Esophagus squamous epithelium (tissue), 5 donors: Measurements from ENCODE around the gene BUB1. TPM values are rescaled to one million over a fixed set of nuclear protein-coding genes. Genes with fewer than 3 reads are reported as not detected.

ENCODE experiments used
- DNase-seq: peaks from one replicate; lab custom pipeline; 2025; lab: John Stamatoyannopoulos, UW
- H3K27ac ChIP-seq, 4 donors: fragments of 200-600 bp; sonication (generic); one replicate each; pipeline ENCODE4 v1.5.1; 2016 to 2019; ENCODE audit warnings: mild to moderate bottlenecking in 1 of 4
- H3K27me3 ChIP-seq, 4 donors: fragments of 200-600 bp; sonication (generic); 1 replicate in 3 of 4; 2 replicates in 1 of 4; pipeline versions ENCODE4 v1.5.1 to v1.6.0; 2017 to 2021; ENCODE audit warnings: antibody characterized with exemption in 1 of 4
- H3K36me3 ChIP-seq, 3 donors: fragments of 200-600 bp; sonication (generic); one replicate each; pipeline ENCODE4 v1.5.1; 2016 to 2019
- H3K4me1 ChIP-seq, 3 donors: fragments of 200-600 bp; sonication (generic); one replicate each; pipeline ENCODE4 v1.5.1; 2017 to 2019
- H3K4me3 ChIP-seq, 4 donors: fragments of 200-600 bp; sonication (generic); 1 replicate in 3 of 4; 2 replicates in 1 of 4; pipeline ENCODE4 v1.5.1; 2016 to 2019; ENCODE audit warnings: mild to moderate bottlenecking in 2 of 4, moderate library complexity in 1 of 4
- H3K9me3 ChIP-seq, 3 donors: fragments of 200-600 bp; sonication (generic); one replicate each; pipeline ENCODE4 v1.5.1; 2016 to 2019
- POLR2A ChIP-seq, 4 donors: fragments of 450-650 bp; IDR thresholded peaks; one replicate each; pipeline ENCODE4 v1.6.1; 2017; ENCODE audit warnings: antibody characterized with exemption in 4 of 4, mild to moderate bottlenecking in 4 of 4, moderate library complexity in 3 of 4
- WGBS, 2 donors: methylation state at CpG; one replicate each; pipeline ENCODE4 v1.1.5; 2018; 5-methylcytosine and 5-hydroxymethylcytosine counted together
- intact Hi-C: fragments of 100-400 bp; cut with DNase I; formaldehyde crosslinking; loops from one replicate; pipeline ENCODE4 v1.15.0; 2022
- total RNA-seq, 4 donors: library from RNA; depleted of rRNA; stranded (reverse); fragments of >200 nt; gene quantifications; one replicate each; pipeline ENCODE4 v1.1.0, GENCODE V29; 2016
- TF ChIP-seq, protein P1 (sequence below), 6 experiments: fragments of 450-650 bp in 4 of 6; fragments of 200-600 bp in 2 of 6; sonication (generic) in 2 of 6; IDR thresholded peaks; one replicate each; pipeline ENCODE4 v1.5.1; 2016 to 2019; ENCODE audit warnings: antibody characterized with exemption in 6 of 6, mild to moderate bottlenecking in 4 of 6, moderate library complexity in 4 of 6
- donor health status: DM: yes; HTN: yes; CAD: no.

BUB1 gene
- total RNA-seq, 4 donors from 2014 or later = 4.9 to 26.5 (median 11.6) TPM

DNA sequence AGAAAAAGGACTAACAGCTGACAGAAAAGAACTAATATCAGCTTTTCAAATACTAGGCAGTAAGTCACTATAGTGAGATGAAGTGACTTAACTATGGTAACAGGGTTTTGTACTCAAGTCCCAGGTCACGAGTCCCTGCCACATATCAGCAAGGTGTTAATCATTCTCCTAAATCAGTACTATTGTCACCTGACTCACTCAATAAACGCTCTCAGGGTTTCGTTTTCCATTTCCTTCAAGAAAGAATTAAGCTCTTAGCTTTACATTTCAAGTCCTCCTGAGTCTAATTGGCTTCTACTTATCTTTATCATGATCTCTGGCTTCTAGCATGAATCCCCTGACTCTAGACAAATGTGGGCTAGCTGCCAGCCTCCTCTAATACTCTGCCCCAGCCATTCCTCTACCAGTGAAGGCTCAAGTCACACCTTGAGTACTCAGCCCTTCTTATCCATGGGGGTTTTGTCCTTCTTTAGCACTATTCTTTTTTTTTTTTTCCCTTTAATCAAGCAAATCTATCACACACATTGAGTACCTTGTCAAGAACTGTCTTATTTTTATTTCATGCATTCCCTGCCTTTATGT lies 20.0 kb downstream of the BUB1 start:
- 82 to 93% methylated on average over 3 of the region's 3 CpGs for WGBS, 2 donors
- TF ChIP-seq, protein P1, sequence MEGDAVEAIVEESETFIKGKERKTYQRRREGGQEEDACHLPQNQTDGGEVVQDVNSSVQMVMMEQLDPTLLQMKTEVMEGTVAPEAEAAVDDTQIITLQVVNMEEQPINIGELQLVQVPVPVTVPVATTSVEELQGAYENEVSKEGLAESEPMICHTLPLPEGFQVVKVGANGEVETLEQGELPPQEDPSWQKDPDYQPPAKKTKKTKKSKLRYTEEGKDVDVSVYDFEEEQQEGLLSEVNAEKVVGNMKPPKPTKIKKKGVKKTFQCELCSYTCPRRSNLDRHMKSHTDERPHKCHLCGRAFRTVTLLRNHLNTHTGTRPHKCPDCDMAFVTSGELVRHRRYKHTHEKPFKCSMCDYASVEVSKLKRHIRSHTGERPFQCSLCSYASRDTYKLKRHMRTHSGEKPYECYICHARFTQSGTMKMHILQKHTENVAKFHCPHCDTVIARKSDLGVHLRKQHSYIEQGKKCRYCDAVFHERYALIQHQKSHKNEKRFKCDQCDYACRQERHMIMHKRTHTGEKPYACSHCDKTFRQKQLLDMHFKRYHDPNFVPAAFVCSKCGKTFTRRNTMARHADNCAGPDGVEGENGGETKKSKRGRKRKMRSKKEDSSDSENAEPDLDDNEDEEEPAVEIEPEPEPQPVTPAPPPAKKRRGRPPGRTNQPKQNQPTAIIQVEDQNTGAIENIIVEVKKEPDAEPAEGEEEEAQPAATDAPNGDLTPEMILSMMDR (IDR thresholded peaks at IDR 0.05) = no peak
- no peak for TF ChIP-seq POLR2A (IDR thresholded peaks at IDR 0.05)
- intact Hi-C loops = no loop called here
- H3K27me3 ChIP-seq = no peaks in the 10 kb centered on the region
- no peaks in the 10 kb centered on the region for H3K9me3 ChIP-seq
- no peaks in the 10 kb centered on the region for H3K4me1 ChIP-seq
- H3K27ac ChIP-seq = no peak overlapping the region
- H3K4me3 ChIP-seq = no peak overlapping the region
- DNase-seq = no peak
- H3K36me3 ChIP-seq = peaks cover 0 to 26% (median 0%) of the 10 kb centered on the region in 3 donors

DNA sequence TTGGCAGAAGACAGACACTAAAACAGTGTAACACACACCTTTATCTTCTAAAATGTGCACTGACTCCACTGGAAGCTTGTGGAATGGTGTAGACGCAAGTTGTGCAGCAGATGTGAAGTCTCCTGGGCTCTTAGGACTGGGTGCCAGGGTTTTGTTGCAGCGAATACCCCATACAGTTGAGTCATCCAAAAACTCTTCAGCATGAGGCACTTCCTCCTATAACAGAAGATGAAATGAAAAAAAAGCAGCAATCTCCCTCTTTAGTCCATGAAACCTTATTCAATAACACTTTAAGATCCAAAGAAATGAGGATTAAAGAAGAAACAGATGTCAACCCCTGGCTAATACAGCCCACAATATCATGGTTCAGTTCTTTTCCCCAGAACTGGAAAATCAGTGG lies 22.2 kb downstream of the BUB1 start:
- intact Hi-C loops = no loop called here
- no peak for DNase-seq
- Histone ChIP-seq H3K4me3 (no peak overlapping the region), H3K9me3 (no peaks in the 10 kb centered on the region), H3K4me1 (no peaks in the 10 kb centered on the region), H3K27ac (no peak overlapping the region), H3K36me3 (peaks cover 0 to 29% (median 0%) of the 10 kb centered on the region in 3 donors), H3K27me3 (no peaks in the 10 kb centered on the region)
- no peak for TF ChIP-seq POLR2A (IDR thresholded peaks at IDR 0.05)
- TF ChIP-seq, protein P1 (IDR thresholded peaks at IDR 0.05) = no peak
- WGBS, 2 donors = 90 to 94% methylated on average over 2 of the region's 2 CpGs

DNA sequence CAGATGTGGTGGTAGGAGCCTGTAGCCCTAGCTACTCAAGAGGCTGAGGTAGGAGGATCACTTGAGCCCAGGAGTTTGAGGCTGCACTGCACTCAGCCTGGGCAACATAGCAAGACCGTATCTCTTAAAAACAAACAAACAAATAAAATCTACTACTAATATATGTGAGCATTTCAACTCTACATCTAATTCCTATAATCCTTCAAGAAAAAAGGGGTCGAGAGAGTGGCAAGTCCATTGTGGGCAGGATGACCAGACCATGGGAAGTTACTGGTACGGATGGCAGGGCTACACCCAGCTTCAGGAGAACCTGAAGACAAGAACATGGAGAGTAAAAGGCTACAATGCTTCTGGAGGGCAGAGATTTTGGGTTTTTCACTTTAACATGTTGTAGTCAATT lies 24.0 kb downstream of the BUB1 start:
- TF ChIP-seq, protein P1 (IDR thresholded peaks at IDR 0.05) = no peak
- TF ChIP-seq POLR2A (IDR thresholded peaks at IDR 0.05) = no peak
- H3K9me3 ChIP-seq = no peaks in the 10 kb centered on the region
- intact Hi-C loops = no loop called here
- 89 to 97% methylated on average over 3 of the region's 3 CpGs for WGBS, 2 donors
- DNase-seq = no peak
- peaks cover 0 to 28% (median 0%) of the 10 kb centered on the region in 3 donors for H3K36me3 ChIP-seq
- no peak overlapping the region for H3K4me3 ChIP-seq
- no peak overlapping the region for H3K27ac ChIP-seq
- H3K4me1 ChIP-seq = no peaks in the 10 kb centered on the region
- H3K27me3 ChIP-seq = no peaks in the 10 kb centered on the region

DNA sequence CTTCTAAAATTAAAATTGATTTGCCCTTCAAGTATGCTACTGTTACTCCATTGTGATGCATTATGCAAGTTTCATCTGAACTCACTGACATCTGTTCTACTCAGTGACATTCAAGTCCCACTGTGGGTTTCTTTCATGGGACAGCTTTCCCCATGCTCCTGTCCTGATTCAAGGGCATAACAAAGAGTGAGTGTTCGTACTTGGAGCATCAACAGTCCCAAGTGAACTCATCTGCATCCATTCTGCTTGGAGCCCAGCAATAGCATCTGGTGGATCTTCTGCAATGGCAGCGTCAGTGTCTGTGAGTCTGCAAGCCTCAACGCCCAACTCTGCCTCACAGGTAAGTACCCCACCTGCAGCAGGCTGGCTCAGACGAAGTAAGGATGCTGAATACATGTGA lies 27.5 kb downstream of the BUB1 start:
- no peak for DNase-seq
- TF ChIP-seq, protein P1 (IDR thresholded peaks at IDR 0.05) = no peak
- no peak for TF ChIP-seq POLR2A (IDR thresholded peaks at IDR 0.05)
- Histone ChIP-seq H3K9me3 (no peaks in the 10 kb centered on the region), H3K4me1 (no peaks in the 10 kb centered on the region), H3K27me3 (no peaks in the 10 kb centered on the region), H3K36me3 (peaks cover 0 to 18% (median 0%) of the 10 kb centered on the region in 3 donors), H3K4me3 (no peak overlapping the region), H3K27ac (no peak overlapping the region)
- intact Hi-C loops = no loop called here
- WGBS, 2 donors = 92 to 100% methylated on average over 3 to 4 of the region's 4 CpGs

DNA sequence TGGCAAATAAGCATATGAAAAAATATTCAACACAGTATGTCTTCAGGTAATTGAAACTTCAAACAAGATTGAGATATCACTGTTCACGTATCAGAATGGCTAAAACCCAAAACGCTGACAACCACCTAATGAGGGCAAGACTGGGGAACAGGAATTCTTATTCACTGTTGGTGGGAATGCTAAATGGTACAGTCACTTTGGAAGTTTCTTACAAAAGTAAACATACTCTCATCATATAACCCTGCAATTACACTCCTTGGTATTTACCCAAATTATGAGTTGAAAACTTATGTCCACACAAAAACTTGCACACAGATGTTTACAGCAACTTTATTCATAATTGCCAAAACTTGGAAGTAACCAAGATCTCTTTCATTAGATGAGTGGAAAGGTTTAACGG lies 30.1 kb downstream of the BUB1 start:
- no peak for DNase-seq
- H3K4me1 ChIP-seq = no peaks in the 10 kb centered on the region
- H3K9me3 ChIP-seq = no peaks in the 10 kb centered on the region
- TF ChIP-seq POLR2A (IDR thresholded peaks at IDR 0.05) = no peak
- TF ChIP-seq, protein P1 (IDR thresholded peaks at IDR 0.05) = no peak
- intact Hi-C loops = no loop called here
- H3K27me3 ChIP-seq = no peaks in the 10 kb centered on the region
- H3K4me3 ChIP-seq = no peak overlapping the region
- H3K27ac ChIP-seq = no peak overlapping the region
- WGBS, 2 donors = 93 to 98% methylated on average over 3 of the region's 3 CpGs
- peaks cover 0 to 4% (median 0%) of the 10 kb centered on the region in 3 donors for H3K36me3 ChIP-seq
